DMS 273 treated with DMSO at 0.1 percent for 48 hours (cell line): ENCODE measurements around the gene BORCS5.

ENCODE experiments used
- DNase-seq: peaks from one replicate; lab custom pipeline; 2025; lab: John Stamatoyannopoulos, UW

Gene BORCS5

DNA sequence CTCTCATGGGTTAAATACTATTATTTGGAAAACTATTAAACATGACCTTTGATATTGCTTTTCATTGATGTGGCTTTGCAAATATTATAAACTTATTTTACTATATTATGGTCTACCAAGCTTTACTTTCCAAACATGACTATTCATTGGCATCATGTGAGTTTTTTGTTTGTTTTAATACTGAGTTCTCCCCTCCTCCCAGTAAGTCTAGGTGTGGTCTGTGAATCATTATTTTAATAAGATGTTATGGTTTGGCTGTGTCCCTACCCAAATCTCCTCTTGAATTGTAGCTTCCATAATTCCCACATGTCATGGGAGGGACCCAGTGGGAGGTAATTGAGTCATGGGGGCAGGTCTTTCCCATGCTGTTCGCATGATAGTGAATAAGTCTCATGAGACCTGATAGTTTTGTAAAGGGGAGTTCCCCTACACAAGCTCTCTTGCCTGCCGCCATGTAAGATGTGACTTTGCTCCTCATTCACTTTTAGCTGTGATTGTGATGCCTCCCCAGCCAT, 80.0 kb downstream of the BORCS5 start:
- no peak for DNase-seq

DNA sequence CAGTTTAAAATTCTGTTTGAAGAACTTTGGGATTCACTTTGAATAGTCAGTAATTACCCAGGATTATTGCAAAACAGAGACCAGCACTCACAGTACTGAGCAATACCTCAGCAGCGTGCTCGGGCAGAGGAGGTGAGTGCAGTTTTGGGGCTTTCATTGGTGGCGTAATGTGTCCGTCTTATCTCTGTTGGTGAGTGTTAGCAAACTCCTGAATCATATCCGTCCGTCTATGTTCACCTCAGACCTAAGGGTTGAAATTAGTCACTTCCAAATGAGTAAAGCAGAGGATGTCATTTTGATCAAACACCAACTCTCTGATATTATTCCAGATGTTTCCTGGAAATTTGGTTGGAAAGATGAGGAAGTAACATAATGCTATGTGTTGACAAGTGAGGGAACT, 82.8 kb downstream of the BORCS5 start:
- DNase-seq = no peak

DNA sequence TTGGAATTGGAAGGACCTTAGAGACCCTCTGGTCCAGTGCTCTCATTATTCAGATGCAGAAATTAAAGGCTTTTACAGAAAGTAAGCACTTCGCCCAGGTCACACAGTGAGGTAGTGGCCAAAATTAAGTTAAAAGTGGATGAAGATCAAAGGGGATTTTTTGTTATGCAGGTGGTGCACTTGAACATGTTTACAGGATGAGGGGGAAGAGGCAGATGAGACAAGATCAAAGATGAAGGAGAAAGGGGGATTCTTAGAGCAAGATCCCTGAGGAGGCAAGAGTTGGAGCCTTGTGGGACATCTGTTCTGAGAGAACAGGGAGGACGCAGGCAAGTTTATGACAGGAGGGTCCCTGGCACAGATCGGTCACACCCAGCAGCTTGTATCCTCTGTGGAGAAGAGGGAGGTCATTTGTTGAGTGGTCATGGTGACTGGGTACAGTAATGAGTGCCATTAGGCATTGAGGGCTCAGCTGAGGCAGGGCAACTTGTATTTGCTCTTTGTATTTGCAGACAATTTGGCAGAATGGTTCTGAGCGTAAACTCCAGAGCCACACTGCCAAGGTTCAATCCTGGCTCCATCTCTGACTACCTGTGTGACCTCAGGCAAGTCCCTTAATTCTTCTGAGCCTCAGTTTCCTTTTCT, 84.0 kb downstream of the BORCS5 start:
- no peak for DNase-seq

GRCh38 chr12:12441429-12441807, 84.5 kb downstream of the BORCS5 start:
- no peak for DNase-seq

DNA sequence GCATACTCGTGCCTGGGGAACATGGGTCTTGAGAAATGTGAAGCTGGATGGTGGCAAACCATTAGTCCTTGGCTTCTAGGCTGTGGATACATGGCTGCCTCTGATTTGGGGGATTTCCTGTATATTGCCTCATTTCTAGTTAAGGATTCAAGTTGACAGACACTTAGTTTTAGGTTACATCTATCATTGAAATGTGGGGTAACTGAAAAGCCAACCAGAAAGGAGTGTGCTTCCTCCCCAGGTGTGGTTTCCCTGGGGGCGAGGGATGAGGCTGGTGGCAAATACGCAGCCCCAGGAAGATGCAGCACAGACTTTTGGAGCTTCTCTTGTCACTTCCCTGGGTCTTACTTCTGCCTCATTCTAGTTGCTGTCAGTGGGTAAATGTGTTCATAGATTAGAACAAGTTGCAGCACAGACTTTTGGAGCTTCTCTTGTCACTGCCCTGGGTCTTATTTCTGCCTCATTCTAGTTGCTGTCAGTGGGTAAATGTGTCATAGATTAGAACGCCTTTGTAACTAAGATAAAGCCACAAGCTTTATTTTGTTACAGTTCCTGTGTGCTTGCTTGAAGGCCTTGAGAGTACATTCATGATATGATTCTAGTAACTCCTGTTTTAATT, 85.1 kb downstream of the BORCS5 start:
- no peak for DNase-seq

- no peak for DNase-seq
Measured at GRCh38 chr12:12442548-12443071, 85.7 kb downstream of the BORCS5 start.

DNA sequence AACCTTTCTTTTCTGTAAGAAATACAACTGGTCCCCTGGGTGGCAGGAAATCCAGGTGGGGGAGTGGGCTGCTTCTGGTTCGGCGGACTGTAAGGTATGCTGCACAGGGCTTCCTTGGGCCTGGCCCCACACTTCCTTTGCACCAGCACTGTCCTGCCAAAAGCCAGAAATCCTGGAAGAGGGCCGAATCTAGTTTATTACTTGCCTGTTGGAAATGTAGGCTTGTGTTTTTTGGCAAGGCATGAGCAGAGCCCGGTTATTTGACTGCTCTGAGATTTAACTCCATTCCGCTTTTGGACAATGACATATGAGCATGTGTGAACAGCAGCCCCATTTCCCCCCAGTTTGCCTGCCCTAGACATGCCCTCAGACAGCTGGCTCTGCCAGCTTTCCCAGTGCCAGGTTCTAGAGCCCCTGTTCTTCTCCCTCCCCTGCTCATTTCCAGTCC, 86.6 kb downstream of the BORCS5 start:
- DNase-seq = no peak

GRCh38 chr12:12445165-12445881, 88.4 kb downstream of the BORCS5 start:
- no peak for DNase-seq

- DNase-seq = no peak
Measured at GRCh38 chr12:12445882-12446181, 89.0 kb downstream of the BORCS5 start.

DNA sequence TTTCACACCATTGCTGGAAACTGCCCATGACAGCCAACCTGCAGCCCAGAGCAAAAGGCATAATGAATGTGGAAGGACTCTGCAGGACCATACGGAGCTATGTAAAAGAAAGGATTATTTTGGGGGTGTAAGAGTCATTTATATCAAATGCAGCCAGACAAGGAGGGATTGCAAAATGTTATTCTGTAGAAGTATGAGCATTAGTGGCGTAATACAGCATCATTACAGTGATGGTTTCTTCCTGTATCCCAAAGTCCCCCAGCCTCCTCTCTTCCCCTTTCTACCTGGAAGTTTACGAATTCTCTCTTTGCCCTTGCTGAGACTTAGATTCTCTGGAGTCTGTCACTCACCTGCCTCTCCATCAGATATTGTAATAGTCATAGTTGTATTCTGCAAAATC, 89.9 kb downstream of the BORCS5 start:
- no peak for DNase-seq

DNA sequence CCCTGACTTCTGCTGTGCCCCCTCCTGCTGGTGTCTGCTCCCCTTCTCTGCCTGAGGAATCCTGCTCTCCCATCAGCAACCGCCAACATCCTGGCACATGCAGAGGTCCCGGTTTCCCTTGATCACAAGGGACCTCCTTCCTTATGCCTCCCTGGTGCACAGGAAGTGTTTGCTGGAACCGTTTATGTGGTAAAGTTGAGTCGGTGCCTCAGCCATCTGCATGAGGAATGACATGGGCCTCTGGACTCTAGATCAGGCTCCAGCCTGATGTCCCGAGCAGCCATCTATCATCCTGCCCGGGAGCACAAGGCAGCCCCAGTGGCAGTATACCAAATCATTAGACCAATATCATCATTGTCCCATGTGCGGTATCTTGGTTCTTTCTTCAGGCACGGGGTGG, 90.4 kb downstream of the BORCS5 start:
- DNase-seq = no peak

DNA sequence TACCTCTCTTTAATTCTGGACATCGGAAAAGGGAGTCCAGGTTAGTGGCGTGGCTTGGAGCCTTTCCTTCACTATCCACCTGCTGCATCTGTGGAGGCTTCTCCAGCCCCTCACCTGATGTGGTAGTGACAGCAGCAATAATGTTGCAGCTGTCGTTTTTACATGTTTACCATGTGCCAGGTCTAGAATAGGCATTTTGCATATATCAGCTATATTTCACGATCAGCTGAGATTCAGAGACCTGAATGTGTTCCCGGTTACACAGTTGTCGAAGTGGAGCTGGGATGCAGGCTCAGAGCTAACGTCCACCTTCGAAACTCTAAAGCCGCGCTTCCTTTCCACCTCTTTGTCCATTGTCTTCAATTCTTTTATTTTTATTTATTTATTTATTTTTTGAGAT, 91.0 kb downstream of the BORCS5 start:
- DNase-seq = no peak

DNA sequence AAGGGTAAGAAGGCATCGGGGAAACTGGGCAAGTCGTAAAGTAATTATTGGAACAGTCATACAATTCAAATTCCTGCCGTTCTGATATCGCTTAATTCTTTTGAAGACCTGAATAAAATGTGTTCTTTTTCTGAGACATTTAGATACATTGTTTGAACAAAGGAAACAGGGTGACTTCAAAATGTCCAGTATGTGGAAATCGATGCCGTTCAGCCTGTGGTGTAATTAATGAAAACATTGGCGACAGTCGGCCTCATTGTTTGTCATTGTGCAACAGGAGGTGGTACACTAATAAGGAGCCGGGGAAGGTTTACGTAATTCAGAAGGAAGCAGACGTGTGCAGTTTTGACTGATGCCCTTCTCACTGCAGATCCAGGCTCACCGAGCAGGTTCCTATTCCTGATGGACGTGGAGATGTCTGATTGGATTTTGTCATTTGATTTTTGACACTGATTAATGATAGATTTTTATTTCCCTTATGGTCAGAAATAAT, 92.7 kb downstream of the BORCS5 start:
- DNase-seq = no peak

DNA sequence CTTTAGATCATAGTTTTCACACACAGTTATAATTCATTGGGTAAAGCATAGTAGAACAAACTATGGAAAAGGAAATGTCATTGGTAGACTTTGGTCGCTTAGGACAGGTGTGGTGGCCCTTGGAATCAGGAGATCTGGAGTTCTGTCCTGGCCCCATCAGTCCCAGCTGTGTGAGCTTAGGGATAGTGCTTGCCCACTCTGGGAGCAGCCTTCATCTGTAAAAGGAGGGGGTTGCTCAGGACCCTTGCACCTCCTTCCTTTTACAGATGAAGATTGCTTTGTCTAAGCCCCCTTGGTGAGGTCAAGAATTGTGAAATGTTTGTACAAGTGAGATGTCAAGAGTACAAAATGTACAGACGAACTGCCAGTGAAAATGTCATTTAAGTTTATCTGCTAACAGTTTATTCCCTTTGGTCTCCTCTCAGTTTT, 93.2 kb downstream of the BORCS5 start:
- no peak for DNase-seq

GRCh38 chr12:12451098-12451497, 94.2 kb downstream of the BORCS5 start:
- DNase-seq = no peak

DNA sequence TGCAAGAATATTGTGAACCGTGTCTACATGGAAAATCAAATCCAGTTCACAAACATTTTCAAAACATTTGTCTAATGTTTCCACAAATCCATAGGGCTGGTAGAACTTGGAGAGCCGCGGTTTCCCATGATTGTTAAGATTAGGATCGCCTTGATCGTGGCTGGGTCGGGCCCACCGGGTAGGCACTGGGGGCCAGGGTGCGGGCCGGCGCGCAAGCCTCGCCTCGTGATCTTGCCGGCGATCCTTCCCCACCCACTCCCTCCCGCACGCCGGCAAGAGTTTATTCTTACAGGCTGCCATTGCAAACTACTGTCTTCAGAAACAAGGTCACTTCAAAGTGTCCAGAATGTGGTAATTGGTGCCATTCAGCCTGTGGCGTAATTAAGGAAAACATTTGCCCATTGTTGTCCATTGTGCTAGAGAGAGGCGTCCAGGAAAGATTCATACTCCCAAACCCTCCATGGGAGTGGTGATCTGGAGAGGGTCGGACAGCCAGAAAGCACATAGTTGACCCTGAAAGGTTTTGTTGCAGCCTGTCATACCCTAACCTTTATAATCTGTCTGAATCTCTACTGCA, 95.5 kb downstream of the BORCS5 start:
- DNase-seq = no peak

GRCh38 chr12:12453635-12454034, 96.8 kb downstream of the BORCS5 start:
- no peak for DNase-seq

GRCh38 chr12:12454315-12454714, 97.4 kb downstream of the BORCS5 start:
- DNase-seq = no peak

- no peak for DNase-seq
Measured at GRCh38 chr12:12456637-12457036, 99.8 kb downstream of the BORCS5 start.

- DNase-seq = no peak
Measured at GRCh38 chr12:12460935-12461922, 104.4 kb downstream of the BORCS5 start.

GRCh38 chr12:12461923-12462315, 105.0 kb downstream of the BORCS5 start:
- DNase-seq = no peak
